ENCODE data around the gene UBASH3A.
"Not testable (repeated sequence)": the region's sequence is repeated elsewhere in the genome, so short reads cannot be mapped to it uniquely, and the experiment has no call there.

Gene UBASH3A

DNA sequence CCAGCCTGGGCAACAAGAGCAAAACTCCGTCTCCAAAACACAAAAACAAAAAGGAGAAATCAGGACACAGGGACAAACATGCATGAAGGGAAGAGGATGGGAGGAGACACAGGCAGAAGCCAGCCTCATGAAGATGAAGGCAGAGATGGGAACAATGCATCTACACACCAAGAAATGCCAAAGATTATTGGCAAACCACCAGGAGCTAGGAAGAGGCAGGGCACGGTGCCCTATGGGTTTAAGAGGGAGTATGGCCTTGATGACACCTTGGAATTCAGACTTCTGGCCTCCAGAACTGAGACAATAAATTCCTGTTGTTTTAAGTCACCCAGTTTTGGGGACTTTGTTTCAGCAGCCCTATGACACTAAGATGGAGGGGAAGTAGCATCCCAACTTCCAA is 13.0 kb upstream of the UBASH3A start:
- DNase-seq (ENCODE audit: low read depth in 3 of 3): no peak

- no peak for DNase-seq (ENCODE audit: low read depth in 3 of 3)
Measured at GRCh38 chr21:42391297-42391696, 12.4 kb upstream of the UBASH3A start.

- DNase-seq (ENCODE audit: low read depth in 3 of 3): no peak
Measured at GRCh38 chr21:42392731-42393442, 10.8 kb upstream of the UBASH3A start.

GRCh38 chr21:42393443-42393950 is 10.2 kb upstream of the UBASH3A start:
- no peak for DNase-seq (ENCODE audit: low read depth in 3 of 3)

DNA sequence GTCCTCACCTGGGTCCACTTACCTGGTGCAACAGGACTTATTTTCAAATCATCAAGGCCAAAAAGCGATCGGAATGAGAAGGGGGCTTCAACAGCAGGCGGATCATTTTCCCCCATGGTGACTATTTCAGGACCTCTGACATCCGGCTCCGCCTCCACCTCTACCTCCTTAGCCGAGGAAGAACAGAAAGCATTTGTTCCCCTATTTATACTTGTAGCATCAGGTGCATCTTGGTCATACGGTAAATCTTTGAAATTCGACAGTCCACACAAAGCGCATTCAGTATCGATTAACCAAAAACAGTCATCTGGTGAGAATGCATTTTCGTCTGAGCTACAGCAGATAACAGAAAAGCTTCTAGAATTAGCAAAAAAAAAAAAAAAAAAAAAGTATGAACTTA is 8.4 kb upstream of the UBASH3A start:
- no peak for DNase-seq (ENCODE audit: low read depth in 3 of 3)

GRCh38 chr21:42395905-42396651 is 7.6 kb upstream of the UBASH3A start, which contains the start of gene TMPRSS3:
Gene TMPRSS3 (minus strand): TSS chr21:42396052. CDS start chr21:42395417, 635 bp downstream.
- DNase-seq (ENCODE audit: low read depth in 3 of 3): no peak

GRCh38 chr21:42396799-42397745 is 6.6 kb upstream of the UBASH3A start:
- no peak for DNase-seq (ENCODE audit: low read depth in 3 of 3)

GRCh38 chr21:42397746-42398394 is 5.8 kb upstream of the UBASH3A start:
- DNase-seq (ENCODE audit: low read depth in 3 of 3): no peak

DNA sequence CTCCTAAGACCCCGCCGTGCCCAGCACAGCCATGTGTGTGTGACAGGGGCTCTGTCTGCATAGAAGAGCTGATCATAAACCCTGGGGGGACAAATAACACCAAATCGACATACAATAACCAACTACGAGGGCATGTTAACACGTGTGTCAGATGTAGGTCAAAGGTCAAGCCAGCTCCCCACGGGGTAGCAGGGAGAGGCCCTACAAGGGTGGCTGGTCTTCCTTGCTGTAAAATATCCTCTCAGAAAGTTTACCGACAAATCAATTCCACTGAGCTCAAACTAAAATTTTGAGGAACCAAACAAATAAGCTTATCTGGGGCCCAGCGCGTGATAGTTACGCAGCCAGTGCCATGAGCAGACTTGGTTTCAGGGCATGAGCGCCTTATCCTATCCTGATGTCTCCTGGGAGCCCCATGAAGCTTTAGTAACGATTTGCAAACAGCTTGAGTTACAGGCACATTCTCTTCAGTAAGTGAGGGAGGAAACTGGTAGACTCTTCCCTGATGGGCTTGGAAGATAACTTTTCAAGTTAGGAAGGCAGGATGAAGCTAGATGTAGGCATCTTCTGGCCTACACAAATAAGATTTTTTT is 5.2 kb upstream of the UBASH3A start:
- DNase-seq (ENCODE audit: low read depth in 3 of 3): no peak

DNA sequence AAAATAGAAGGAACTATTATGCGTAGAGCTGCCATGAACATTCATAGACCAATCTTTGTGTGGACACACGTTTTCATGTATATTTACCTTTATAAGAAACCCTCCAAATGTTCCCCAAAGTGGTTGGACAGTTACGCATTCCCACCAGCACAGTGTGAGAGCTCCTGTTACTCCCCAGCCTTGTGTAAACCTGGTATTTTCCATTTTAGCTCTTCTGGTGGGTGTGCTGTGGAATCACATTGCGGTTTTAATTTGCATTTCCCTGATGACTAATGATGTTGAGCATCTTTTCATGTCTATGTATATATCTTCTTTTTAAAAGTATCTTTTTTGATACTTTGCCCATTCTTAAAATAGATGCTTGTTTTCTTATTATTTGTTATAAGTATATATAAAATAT is 3.2 kb upstream of the UBASH3A start:
- DNase-seq (ENCODE audit: low read depth in 3 of 3): no peak

DNA sequence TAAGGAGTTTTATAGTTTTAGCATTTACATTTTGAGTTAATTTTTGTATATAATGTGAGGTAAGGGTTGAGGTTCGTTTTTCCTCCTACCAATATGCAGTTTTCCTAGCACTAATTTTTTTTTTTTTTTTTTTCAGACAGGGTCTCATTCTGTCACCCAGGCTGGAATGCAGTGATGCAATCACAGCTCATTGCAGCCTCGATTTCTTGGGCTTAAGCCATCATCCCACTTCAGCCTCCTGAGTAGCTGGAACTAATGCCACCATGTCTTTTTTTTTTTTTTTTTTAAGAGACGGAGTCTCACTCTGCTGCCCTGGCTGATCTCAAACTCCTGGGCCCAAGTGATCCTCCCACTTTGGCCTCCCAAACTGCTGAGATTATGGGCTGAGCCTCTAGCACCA is 2.5 kb upstream of the UBASH3A start:
- DNase-seq (ENCODE audit: low read depth in 3 of 3): no peak

DNA sequence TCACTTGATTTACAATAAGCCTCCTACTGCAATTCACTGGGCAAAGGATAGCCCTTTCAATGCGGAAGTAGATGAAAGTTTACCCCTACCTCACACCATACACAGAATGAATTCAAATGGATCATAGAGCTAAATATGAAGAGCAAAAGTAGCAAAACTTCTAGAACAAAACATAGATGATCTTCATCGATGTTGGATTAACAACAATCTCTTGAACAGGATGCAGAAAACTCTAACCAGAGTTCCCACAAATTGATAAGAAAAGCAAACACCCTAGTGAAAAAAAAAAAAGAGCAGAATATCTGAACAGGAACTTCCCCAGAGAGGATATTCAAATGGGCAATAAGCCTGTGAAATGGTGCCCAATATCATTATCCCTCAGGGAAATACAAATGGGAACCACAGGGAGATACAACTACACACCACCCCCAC is 1.9 kb upstream of the UBASH3A start:
- no peak for DNase-seq (ENCODE audit: low read depth in 3 of 3)

DNA sequence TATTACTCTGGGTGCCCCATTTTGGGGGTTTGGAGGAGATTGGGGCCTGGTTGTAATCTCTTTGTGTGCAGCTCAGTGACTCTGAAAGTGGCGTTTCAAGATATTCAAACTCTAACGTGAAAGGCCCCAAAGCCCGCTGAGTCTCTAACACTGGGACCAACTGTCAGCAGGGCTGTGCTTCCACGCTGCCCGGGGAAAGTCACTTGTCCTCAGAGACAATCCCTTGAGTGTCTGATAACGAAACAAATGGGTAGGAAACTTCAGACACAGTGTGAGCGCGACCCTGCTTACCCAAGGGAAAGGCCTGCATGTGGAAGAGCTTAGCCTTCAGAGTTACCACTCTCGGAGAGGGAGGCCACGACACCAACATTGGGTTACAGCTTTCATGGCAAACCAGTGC is 837 bp downstream of the UBASH3A start:
- no peak for DNase-seq (ENCODE audit: low read depth in 3 of 3)

GRCh38 chr21:42405064-42406013 is 1.6 kb downstream of the UBASH3A start:
- DNase-seq (ENCODE audit: low read depth in 3 of 3): no peak

DNA sequence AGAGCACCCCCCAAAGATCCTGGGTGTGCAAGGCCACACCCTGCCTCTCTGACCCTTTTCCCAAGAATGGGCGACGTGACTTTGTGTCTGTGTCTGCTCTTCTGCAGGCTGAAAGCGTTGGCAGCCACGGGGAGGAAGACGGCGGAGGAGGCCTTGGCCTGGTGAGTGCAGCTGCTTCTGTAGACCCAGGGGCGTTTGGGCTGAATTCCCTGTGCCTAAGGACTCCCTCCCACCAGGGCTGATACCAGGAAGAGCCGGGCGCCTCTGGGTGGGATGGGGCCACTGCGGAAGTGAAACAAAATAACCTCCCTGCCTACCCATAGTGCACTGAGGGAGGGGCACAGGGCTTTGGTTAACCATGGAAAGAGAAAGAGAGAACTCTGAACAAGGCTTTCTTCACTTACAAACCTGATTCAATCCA is 2.5 kb downstream of the UBASH3A start:
- DNase-seq (ENCODE audit: low read depth in 3 of 3): peak in 1 of 3 experiments; percentile 64

DNA sequence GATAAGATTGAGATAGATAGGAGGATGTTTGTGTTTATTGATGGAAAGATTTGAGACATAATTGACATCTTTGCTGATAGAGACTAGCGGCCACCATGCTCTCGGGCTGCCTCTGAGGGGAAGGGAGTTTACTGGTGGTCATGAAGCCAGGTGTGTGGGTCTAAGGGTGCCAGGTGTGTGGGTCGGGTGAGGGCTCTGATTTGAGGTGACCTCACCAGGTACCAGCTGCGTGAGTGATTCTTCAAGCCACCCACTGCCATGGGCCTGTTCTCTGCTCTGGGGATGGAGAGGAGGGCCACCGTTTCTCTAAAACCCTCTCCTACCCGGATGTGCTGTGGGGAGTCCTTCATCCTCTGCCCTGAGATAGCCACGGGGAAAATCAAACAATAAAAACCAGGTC is 3.2 kb downstream of the UBASH3A start:
- DNase-seq (ENCODE audit: low read depth in 3 of 3): no peak

- no peak for DNase-seq (ENCODE audit: low read depth in 3 of 3)
Measured at GRCh38 chr21:42407476-42407875, 3.8 kb downstream of the UBASH3A start.

- not testable (repeated sequence) for DNase-seq (ENCODE audit: low read depth in 3 of 3)
Measured at GRCh38 chr21:42408718-42409117, 5.0 kb downstream of the UBASH3A start.

- DNase-seq (ENCODE audit: low read depth in 3 of 3): no peak
Measured at GRCh38 chr21:42409366-42409765, 5.7 kb downstream of the UBASH3A start.

All from stimulated activated CD4-positive, alpha-beta T cell treated with anti-CD3 and anti-CD28 coated beads, TNF-alpha, amount 100 ng/mL, for 24 hours (primary cell).